ENCODE measurements around the gene CCDC158.

GRCh38 chr4:76374798-76375197 is 46.1 kb downstream of the CCDC158 start:
- no peak for TF ChIP-seq CTCF (IDR thresholded peaks at IDR 0.05)
- no peak for TF ChIP-seq POLR2A (IDR thresholded peaks at IDR 0.05)
